Measurements from ENCODE around the gene MYO9B.
A peak's percentile ranks its signal among the peaks of the same experiment; 100 is the strongest.

The MYO9B gene

GRCh38 chr19:17075035-17075863, at the start of gene MYO9B, which contains the start of gene HAUS8:
Gene MYO9B (plus strand): TSS chr19:17075777. CDS start chr19:17101718, 25,941 bp downstream.
Gene HAUS8 (minus strand): TSS chr19:17075452. CDS start chr19:17075422, 30 bp downstream.
- DNase-seq (ENCODE audit: low read depth in 2 of 2): peak; percentile 99 to 100

- no peak for DNase-seq (ENCODE audit: low read depth in 2 of 2)
Measured at GRCh38 chr19:17025991-17026658, 49.5 kb upstream of the MYO9B start.

- DNase-seq (ENCODE audit: low read depth in 2 of 2): no peak
Measured at GRCh38 chr19:17026706-17027534, 48.7 kb upstream of the MYO9B start, which contains the start of gene CPAMD8. Gene CPAMD8 (minus strand): TSS chr19:17026810. CDS start chr19:17026642, 168 bp downstream.

- no peak for DNase-seq (ENCODE audit: low read depth in 2 of 2)
Measured at GRCh38 chr19:17027535-17027975, 48.0 kb upstream of the MYO9B start.

- no peak for DNase-seq (ENCODE audit: low read depth in 2 of 2)
Measured at GRCh38 chr19:17031741-17032140, 43.8 kb upstream of the MYO9B start.

GRCh38 chr19:17035842-17036424, 39.6 kb upstream of the MYO9B start:
- DNase-seq (ENCODE audit: low read depth in 2 of 2): no peak

- no peak for DNase-seq (ENCODE audit: low read depth in 2 of 2)
Measured at GRCh38 chr19:17036640-17037039, 38.9 kb upstream of the MYO9B start.

GRCh38 chr19:17037184-17037583, 38.4 kb upstream of the MYO9B start:
- no peak for DNase-seq (ENCODE audit: low read depth in 2 of 2)

GRCh38 chr19:17037966-17038500, 37.5 kb upstream of the MYO9B start:
- no peak for DNase-seq (ENCODE audit: low read depth in 2 of 2)

- DNase-seq (ENCODE audit: low read depth in 2 of 2): no peak
Measured at GRCh38 chr19:17041976-17042375, 33.6 kb upstream of the MYO9B start.

- DNase-seq (ENCODE audit: low read depth in 2 of 2): no peak
Measured at GRCh38 chr19:17043744-17044143, 31.8 kb upstream of the MYO9B start.

GRCh38 chr19:17045907-17046502, 29.6 kb upstream of the MYO9B start:
- no peak for DNase-seq (ENCODE audit: low read depth in 2 of 2)

GRCh38 chr19:17048885-17049453, 26.6 kb upstream of the MYO9B start:
- DNase-seq (ENCODE audit: low read depth in 2 of 2): no peak

GRCh38 chr19:17049711-17050280, 25.8 kb upstream of the MYO9B start:
- no peak for DNase-seq (ENCODE audit: low read depth in 2 of 2)

- no peak for DNase-seq (ENCODE audit: low read depth in 2 of 2)
Measured at GRCh38 chr19:17052439-17052838, 23.1 kb upstream of the MYO9B start.

GRCh38 chr19:17054746-17055145, 20.8 kb upstream of the MYO9B start:
- DNase-seq (ENCODE audit: low read depth in 2 of 2): no peak

GRCh38 chr19:17055636-17056035, 19.9 kb upstream of the MYO9B start:
- DNase-seq (ENCODE audit: low read depth in 2 of 2): no peak

GRCh38 chr19:17058236-17058635, 17.3 kb upstream of the MYO9B start:
- no peak for DNase-seq (ENCODE audit: low read depth in 2 of 2)

GRCh38 chr19:17060802-17061201, 14.8 kb upstream of the MYO9B start:
- DNase-seq (ENCODE audit: low read depth in 2 of 2): no peak

GRCh38 chr19:17061205-17061604, 14.4 kb upstream of the MYO9B start:
- no peak for DNase-seq (ENCODE audit: low read depth in 2 of 2)
